ENCODE data around the gene SLC35E3. TPM values are rescaled to one million over a fixed set of nuclear protein-coding genes. Genes with fewer than 3 reads are reported as not detected.

SLC35E3 gene
- total RNA-seq, 2 experiments from 2014 or later = 8.3 to 9.1 TPM

GRCh38 chr12:68776976-68777610 lies 31.1 kb downstream of the SLC35E3 start:
- H3K27me3 Mint-ChIP-seq = no peaks in the 10 kb centered on the region
- no peak for DNase-seq
- no peak overlapping the region for H3K27ac Mint-ChIP-seq
- ATAC-seq (ENCODE audit: low read depth) = no peak
- no peak overlapping the region for H3K4me3 Mint-ChIP-seq
- peaks cover 13% of the 10 kb centered on the region for H3K4me1 Mint-ChIP-seq
- H3K36me3 Mint-ChIP-seq = peaks cover 7% of the 10 kb centered on the region
- POLR2A ChIA-PET = no interaction called here
- peaks cover 1% of the 10 kb centered on the region for H3K9me3 Mint-ChIP-seq

- Mint-ChIP-seq H3K27me3 (no peaks in the 10 kb centered on the region), H3K27ac (no peak overlapping the region), H3K4me1 (no peaks in the 10 kb centered on the region), H3K4me3 (no peak overlapping the region), H3K36me3 (peaks cover 4% of the 10 kb centered on the region), H3K9me3 (peaks cover 1% of the 10 kb centered on the region)
- no peak for ATAC-seq (ENCODE audit: low read depth)
- POLR2A ChIA-PET = interaction anchor here (1.2 kb wide), 1 partner anchor 13 kb away, joined by 3 read pairs; no protein-coding TSS in a partner anchor
- no peak for DNase-seq
These were observed 33.3 kb downstream of the SLC35E3 start for GRCh38 chr12:68779280-68779679.

GRCh38 chr12:68780731-68781130 lies 34.8 kb downstream of the SLC35E3 start:
- Mint-ChIP-seq H3K36me3 (peaks cover 4% of the 10 kb centered on the region), H3K27me3 (no peaks in the 10 kb centered on the region), H3K9me3 (peaks cover 1% of the 10 kb centered on the region), H3K4me1 (no peaks in the 10 kb centered on the region), H3K27ac (no peak overlapping the region), H3K4me3 (no peak overlapping the region)
- DNase-seq (no peak), ATAC-seq (ENCODE audit: low read depth) (no peak)
- POLR2A ChIA-PET = no interaction called here

- no peak for ATAC-seq (ENCODE audit: low read depth)
- Mint-ChIP-seq H3K4me1 (no peaks in the 10 kb centered on the region), H3K36me3 (peaks cover 3% of the 10 kb centered on the region), H3K27ac (no peak overlapping the region), H3K27me3 (no peaks in the 10 kb centered on the region), H3K9me3 (peaks cover 1% of the 10 kb centered on the region), H3K4me3 (no peak overlapping the region)
- DNase-seq = no peak
- POLR2A ChIA-PET = no interaction called here
These were observed 35.8 kb downstream of the SLC35E3 start for GRCh38 chr12:68781728-68782127.

GRCh38 chr12:68784015-68784414 lies 38.0 kb downstream of the SLC35E3 start:
- ATAC-seq (ENCODE audit: low read depth) = no peak
- POLR2A ChIA-PET = no interaction called here
- peaks cover 2% of the 10 kb centered on the region for H3K36me3 Mint-ChIP-seq

GRCh38 chr12:68785358-68785757 lies 39.4 kb downstream of the SLC35E3 start:
- no peak for ATAC-seq (ENCODE audit: low read depth)
- H3K27me3 Mint-ChIP-seq = no peaks in the 10 kb centered on the region
- DNase-seq = no peak
- POLR2A ChIA-PET = no interaction called here
- no peak overlapping the region for H3K4me3 Mint-ChIP-seq
- H3K36me3 Mint-ChIP-seq = no peaks in the 10 kb centered on the region
- H3K27ac Mint-ChIP-seq = no peak overlapping the region
- H3K9me3 Mint-ChIP-seq = no peaks in the 10 kb centered on the region
- peaks cover 5% of the 10 kb centered on the region for H3K4me1 Mint-ChIP-seq

More at GRCh38 chr12:68784015-68784414, 38.0 kb downstream of the SLC35E3 start:
- H3K4me3 Mint-ChIP-seq = no peak overlapping the region
- H3K27me3 Mint-ChIP-seq = no peaks in the 10 kb centered on the region
- no peak for DNase-seq
- peaks cover 1% of the 10 kb centered on the region for H3K9me3 Mint-ChIP-seq
- H3K27ac Mint-ChIP-seq = no peak overlapping the region
- peaks cover 5% of the 10 kb centered on the region for H3K4me1 Mint-ChIP-seq

- Mint-ChIP-seq H3K4me1 (peaks cover 5% of the 10 kb centered on the region), H3K9me3 (no peaks in the 10 kb centered on the region), H3K36me3 (no peaks in the 10 kb centered on the region), H3K4me3 (no peak overlapping the region), H3K27me3 (no peaks in the 10 kb centered on the region), H3K27ac (no peak overlapping the region)
- POLR2A ChIA-PET = no interaction called here
- no peak for ATAC-seq (ENCODE audit: low read depth)
- DNase-seq = no peak
These were observed 39.8 kb downstream of the SLC35E3 start for GRCh38 chr12:68785823-68786222.

- no peak for ATAC-seq (ENCODE audit: low read depth)
- Mint-ChIP-seq H3K27me3 (no peaks in the 10 kb centered on the region), H3K36me3 (no peaks in the 10 kb centered on the region), H3K4me1 (peaks cover 5% of the 10 kb centered on the region), H3K4me3 (no peak overlapping the region), H3K27ac (no peak overlapping the region), H3K9me3 (no peaks in the 10 kb centered on the region)
- no peak for DNase-seq
- POLR2A ChIA-PET = no interaction called here
These were observed 41.0 kb downstream of the SLC35E3 start for GRCh38 chr12:68786929-68787328.

- no peaks in the 10 kb centered on the region for H3K27me3 Mint-ChIP-seq
- peaks cover 6% of the 10 kb centered on the region for H3K4me1 Mint-ChIP-seq
- DNase-seq (no peak), ATAC-seq (ENCODE audit: low read depth) (no peak)
- H3K9me3 Mint-ChIP-seq = no peaks in the 10 kb centered on the region
- no peak overlapping the region for H3K4me3 Mint-ChIP-seq
- POLR2A ChIA-PET = no interaction called here
- no peak overlapping the region for H3K27ac Mint-ChIP-seq
- no peaks in the 10 kb centered on the region for H3K36me3 Mint-ChIP-seq
These were observed 42.7 kb downstream of the SLC35E3 start for GRCh38 chr12:68788554-68789143.

GRCh38 chr12:68789144-68789878 lies 43.3 kb downstream of the SLC35E3 start:
- H3K36me3 Mint-ChIP-seq = no peaks in the 10 kb centered on the region
- POLR2A ChIA-PET = no interaction called here
- ATAC-seq (ENCODE audit: low read depth) (no peak), DNase-seq (no peak)
- no peaks in the 10 kb centered on the region for H3K9me3 Mint-ChIP-seq
- H3K4me3 Mint-ChIP-seq = no peak overlapping the region
- peaks cover 6% of the 10 kb centered on the region for H3K4me1 Mint-ChIP-seq
- H3K27ac Mint-ChIP-seq = no peak overlapping the region
- H3K27me3 Mint-ChIP-seq = no peaks in the 10 kb centered on the region

- ATAC-seq (ENCODE audit: low read depth) = no peak
- POLR2A ChIA-PET = no interaction called here
- no peak for DNase-seq
- no peak overlapping the region for H3K4me3 Mint-ChIP-seq
- no peaks in the 10 kb centered on the region for H3K9me3 Mint-ChIP-seq
- no peaks in the 10 kb centered on the region for H3K27me3 Mint-ChIP-seq
- no peak overlapping the region for H3K27ac Mint-ChIP-seq
- peaks cover 6% of the 10 kb centered on the region for H3K4me1 Mint-ChIP-seq
- no peaks in the 10 kb centered on the region for H3K36me3 Mint-ChIP-seq
These were observed 44.3 kb downstream of the SLC35E3 start for GRCh38 chr12:68790081-68790951.

- peaks cover 6% of the 10 kb centered on the region for H3K4me1 Mint-ChIP-seq
- no peak overlapping the region for H3K4me3 Mint-ChIP-seq
- H3K27ac Mint-ChIP-seq = no peak overlapping the region
- H3K9me3 Mint-ChIP-seq = no peaks in the 10 kb centered on the region
- H3K36me3 Mint-ChIP-seq = no peaks in the 10 kb centered on the region
- no peaks in the 10 kb centered on the region for H3K27me3 Mint-ChIP-seq
- no peak for ATAC-seq (ENCODE audit: low read depth)
- POLR2A ChIA-PET = no interaction called here
- no peak for DNase-seq
These were observed 44.9 kb downstream of the SLC35E3 start for GRCh38 chr12:68790952-68791234.

- H3K4me3 Mint-ChIP-seq = no peak overlapping the region
- no peak for DNase-seq
- H3K9me3 Mint-ChIP-seq = no peaks in the 10 kb centered on the region
- H3K27ac Mint-ChIP-seq = no peak overlapping the region
- no peaks in the 10 kb centered on the region for H3K27me3 Mint-ChIP-seq
- H3K4me1 Mint-ChIP-seq = peaks cover 6% of the 10 kb centered on the region
- POLR2A ChIA-PET = interaction anchor here (0.6 to 1.0 kb wide), 2 partner anchors 13 to 16 kb away, joined by 3 read pairs; partner anchors contain the start of gene MDM2
- H3K36me3 Mint-ChIP-seq = no peaks in the 10 kb centered on the region
- ATAC-seq (ENCODE audit: low read depth) = no peak
These were observed 46.0 kb downstream of the SLC35E3 start for GRCh38 chr12:68791897-68792481.

Data from activated naive CD8-positive, alpha-beta T cell treated with anti-CD3 and anti-CD28 coated beads, Interleukin-2, amount 10 ng/mL, durations not matched to agents 7 days and 5 days (primary cell).